LHCN-M2 (cell line): ENCODE results near the gene SLC45A3. TPM values are rescaled to one million over a fixed set of nuclear protein-coding genes. Genes with fewer than 3 reads are reported as not detected.
"Not testable (repeated sequence)": the region's sequence is repeated elsewhere in the genome, so short reads cannot be mapped to it uniquely, and the experiment has no call there.

ENCODE experiments used
- DNase-seq: peaks from one replicate; pipeline ENCODE4 v3.0.0-alpha.2; 2012; ENCODE audit warnings: low read depth
- polyA plus RNA-seq: library from polyadenylated mRNA; unstranded; fragments of >200 nt; gene quantifications from one replicate; pipeline ENCODE4 v1.2.1, GENCODE V29; 2012; ENCODE audit warnings: missing spikeins
- total RNA-seq: library from RNA; depleted of rRNA; stranded (reverse); fragments of >200 nt; gene quantifications from 2 replicates; pipeline ENCODE4 v1.2.3, GENCODE V29; 2014; rRNA removed

SLC45A3 gene
- 4.1 and 5.6 TPM in 2 replicates for total RNA-seq
- polyA plus RNA-seq, result 1.3 TPM

- no peak for DNase-seq
These were observed at the start of gene SLC45A3 for GRCh38 chr1:205680073-205680851. Gene SLC45A3 (minus strand): TSS chr1:205680509. CDS start chr1:205664656, 15,853 bp downstream.

GRCh38 chr1:205726619-205727125 is 46.4 kb upstream of the SLC45A3 start:
- DNase-seq, result no peak

GRCh38 chr1:205725514-205725913 is 45.2 kb upstream of the SLC45A3 start:
- DNase-seq, result no peak

- not testable (repeated sequence) for DNase-seq
These were observed 40.4 kb upstream of the SLC45A3 start for GRCh38 chr1:205720740-205721139.

- DNase-seq, result no peak
These were observed 39.5 kb upstream of the SLC45A3 start for GRCh38 chr1:205719762-205720161.

- DNase-seq, result no peak
These were observed 38.7 kb upstream of the SLC45A3 start for GRCh38 chr1:205719015-205719414.

GRCh38 chr1:205716371-205717132 is 36.2 kb upstream of the SLC45A3 start:
- no peak for DNase-seq

GRCh38 chr1:205715628-205716027 is 35.3 kb upstream of the SLC45A3 start:
- no peak for DNase-seq

- no peak for DNase-seq
These were observed 34.6 kb upstream of the SLC45A3 start for GRCh38 chr1:205714906-205715246.

GRCh38 chr1:205714190-205714905 is 34.0 kb upstream of the SLC45A3 start:
- DNase-seq, result peak; percentile 74

- peak; percentile 81 for DNase-seq
These were observed 31.1 kb upstream of the SLC45A3 start for GRCh38 chr1:205711105-205712048.

- no peak for DNase-seq
These were observed 30.1 kb upstream of the SLC45A3 start for GRCh38 chr1:205710201-205711062.

- no peak for DNase-seq
These were observed 29.3 kb upstream of the SLC45A3 start for GRCh38 chr1:205709640-205710039.

- DNase-seq, result peak; percentile 94
These were observed 28.7 kb upstream of the SLC45A3 start for GRCh38 chr1:205709059-205709398.

GRCh38 chr1:205706601-205707502 is 26.5 kb upstream of the SLC45A3 start:
- no peak for DNase-seq

- DNase-seq, result no peak
These were observed 24.6 kb upstream of the SLC45A3 start for GRCh38 chr1:205704903-205705302.

GRCh38 chr1:205703072-205703471 is 22.8 kb upstream of the SLC45A3 start:
- no peak for DNase-seq

GRCh38 chr1:205701891-205702290 is 21.6 kb upstream of the SLC45A3 start:
- DNase-seq, result no peak

GRCh38 chr1:205701420-205701819 is 21.1 kb upstream of the SLC45A3 start:
- DNase-seq, result no peak
